Stimulated activated CD4-positive, alpha-beta T cell treated with anti-CD3 and anti-CD28 coated beads, Interleukin-15, amount 100 ng/mL, for 48 hours (primary cell): ENCODE data around the gene MBD4.
A peak's percentile ranks its signal among the peaks of the same experiment; 100 is the strongest.

Experiments
- DNase-seq, 2 donors: peaks; one replicate each; pipeline ENCODE4 v3.0.0-alpha.2; 2020; ENCODE audit warnings: low read depth in 2 of 2

MBD4 gene

DNA sequence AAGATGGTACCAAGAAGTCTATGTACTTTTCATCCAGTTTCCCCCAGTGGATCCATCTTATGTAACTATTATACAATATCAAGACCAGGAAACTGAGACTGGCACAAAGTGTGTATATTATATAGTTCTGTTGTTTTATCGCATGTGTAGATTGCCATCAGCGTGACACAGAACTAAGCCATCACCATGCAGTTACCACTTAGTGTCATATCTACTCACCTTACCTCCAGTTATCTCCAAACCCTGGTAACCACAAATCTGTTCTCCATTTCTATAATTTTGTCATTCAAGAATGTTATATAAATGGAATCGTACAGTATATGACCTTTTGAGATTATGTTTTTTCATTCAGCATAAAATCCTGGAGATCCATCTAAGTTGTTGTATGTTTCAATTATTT, 23.3 kb upstream of the MBD4 start:
- no peak for DNase-seq

DNA sequence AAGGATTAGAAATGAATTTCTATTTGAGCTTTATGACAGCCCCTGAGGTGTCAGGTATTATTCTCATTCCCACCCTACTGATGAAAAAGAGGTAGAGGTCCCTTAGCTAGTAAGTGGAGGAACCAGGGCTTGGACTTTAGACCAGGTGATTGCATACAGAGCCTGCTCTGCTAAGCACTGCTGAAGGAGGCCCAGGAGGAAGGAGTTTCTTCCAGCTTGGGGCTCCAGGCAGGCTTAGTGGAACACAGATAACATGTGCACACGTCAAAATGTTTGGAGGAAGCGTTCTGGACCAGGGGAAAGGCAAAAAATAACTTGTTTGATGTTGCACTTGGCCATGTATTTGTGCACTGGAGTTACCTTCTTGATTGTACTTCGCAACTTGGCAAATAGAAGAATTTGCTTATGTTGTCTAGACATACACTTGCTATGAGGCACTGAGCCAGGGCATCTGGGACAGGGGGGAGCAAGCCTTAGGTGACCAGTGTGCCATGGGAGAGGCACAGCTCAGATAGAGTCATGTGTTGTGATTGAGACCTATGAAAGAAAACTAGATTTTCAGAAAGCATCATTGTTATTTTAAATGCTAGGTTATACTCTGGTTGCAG, 22.7 kb upstream of the MBD4 start:
- no peak for DNase-seq

DNA sequence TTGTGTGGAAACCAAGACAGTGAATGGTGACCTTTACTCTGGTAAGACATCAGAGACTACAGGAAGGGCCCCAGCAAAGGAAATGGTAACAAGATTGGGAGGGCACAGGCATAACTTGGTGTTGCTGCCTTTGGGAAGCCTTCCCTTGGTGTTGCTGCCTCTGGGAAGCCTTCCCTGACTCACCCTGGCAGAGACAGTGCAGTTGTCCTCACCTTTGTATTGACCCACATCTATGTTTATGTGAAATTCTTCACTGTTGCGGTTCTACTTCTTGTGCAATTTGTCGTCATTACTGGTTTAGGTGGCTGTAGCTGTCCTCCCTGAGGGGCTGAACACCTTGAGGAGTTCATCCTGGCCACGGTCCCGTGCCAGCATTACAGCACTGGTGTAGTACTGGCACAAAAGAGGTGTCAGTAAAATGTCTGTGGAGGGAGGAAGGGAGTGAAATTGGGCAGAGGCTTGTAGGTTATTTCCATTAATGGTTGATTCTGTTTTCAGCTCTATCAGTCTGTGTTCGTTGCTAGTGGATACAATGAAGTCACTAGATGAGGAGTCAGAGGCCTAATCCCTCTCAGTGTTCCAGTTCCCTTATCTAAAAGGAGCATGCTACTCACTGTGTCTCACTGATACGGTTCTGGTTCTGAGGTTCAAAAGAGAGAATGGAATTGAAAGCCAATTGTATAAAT, 21.9 kb upstream of the MBD4 start:
- no peak for DNase-seq

DNA sequence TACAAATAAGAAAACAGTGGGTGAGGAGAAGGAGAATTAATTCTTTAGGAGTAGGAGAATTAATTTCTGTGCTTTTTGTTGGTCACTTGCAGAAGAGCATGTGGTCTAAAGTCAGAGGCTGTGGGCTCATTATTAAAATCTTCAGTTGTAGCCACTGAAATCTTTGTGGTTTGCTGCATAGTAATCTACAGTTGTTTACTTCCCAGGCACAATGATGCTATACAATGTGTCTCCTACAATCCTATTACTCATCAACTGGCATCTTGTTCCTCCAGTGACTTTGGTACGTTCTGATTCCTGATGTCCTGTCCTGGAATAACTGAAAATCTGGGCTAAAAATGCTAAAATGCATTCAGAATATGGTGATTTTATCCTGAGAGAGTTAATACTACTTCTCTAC, 21.3 kb upstream of the MBD4 start:
- no peak for DNase-seq

DNA sequence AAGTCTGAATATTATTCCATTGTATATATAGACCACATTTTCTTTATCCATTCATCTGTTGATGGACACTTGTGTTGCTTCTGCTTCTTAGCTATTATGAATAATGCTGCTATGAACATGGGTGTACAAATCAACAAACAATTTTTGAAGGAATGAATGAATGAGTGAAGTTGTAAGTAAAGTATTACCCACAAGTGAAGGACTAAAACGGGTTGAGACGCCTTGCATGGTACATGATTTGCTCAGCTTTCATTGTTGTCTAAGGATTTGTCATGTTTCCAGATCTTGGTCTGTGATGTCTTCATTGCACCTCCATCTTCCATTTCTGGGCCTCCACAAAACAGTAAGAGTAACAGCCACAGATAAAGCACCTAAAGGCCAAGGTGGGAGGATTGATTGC, 20.8 kb upstream of the MBD4 start:
- no peak for DNase-seq

DNA sequence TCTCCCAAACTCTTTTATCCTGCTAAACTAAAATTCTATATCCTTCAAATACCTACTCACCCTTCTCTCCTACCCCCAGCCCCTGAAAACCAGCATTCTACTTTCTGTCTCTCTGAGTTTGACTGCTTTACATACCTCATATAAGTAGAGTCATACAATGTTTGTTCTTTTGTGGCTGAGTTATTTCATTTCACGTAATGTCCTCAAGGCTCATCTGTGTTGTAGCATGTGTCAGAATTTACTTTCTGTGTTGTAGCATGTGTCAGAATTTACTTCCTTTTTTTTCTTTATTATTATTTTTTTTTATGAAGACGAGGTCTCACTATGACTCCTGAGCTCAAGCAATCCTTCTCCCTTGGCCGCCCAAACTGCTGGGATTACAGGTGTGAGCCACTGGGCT, 20.4 kb upstream of the MBD4 start:
- no peak for DNase-seq

DNA sequence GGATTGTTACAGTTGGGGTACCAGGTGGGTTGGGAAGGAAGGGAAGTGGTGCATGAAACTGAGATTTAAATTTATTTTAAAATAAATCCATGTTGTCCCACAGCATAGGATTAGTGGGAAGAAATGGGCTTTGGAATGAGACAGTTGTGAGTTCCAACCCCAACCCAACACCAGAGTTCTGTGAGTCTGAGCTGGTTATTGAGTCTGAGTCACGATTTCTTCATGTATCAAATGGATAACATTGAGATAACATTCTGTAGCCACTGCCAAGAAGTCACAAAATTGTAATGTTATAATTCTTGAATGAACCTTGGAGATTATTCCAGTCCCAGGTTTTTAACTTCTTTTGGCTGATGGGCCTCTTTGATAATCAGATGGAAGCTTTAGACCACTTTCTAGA, 14.0 kb upstream of the MBD4 start:
- no peak for DNase-seq

DNA sequence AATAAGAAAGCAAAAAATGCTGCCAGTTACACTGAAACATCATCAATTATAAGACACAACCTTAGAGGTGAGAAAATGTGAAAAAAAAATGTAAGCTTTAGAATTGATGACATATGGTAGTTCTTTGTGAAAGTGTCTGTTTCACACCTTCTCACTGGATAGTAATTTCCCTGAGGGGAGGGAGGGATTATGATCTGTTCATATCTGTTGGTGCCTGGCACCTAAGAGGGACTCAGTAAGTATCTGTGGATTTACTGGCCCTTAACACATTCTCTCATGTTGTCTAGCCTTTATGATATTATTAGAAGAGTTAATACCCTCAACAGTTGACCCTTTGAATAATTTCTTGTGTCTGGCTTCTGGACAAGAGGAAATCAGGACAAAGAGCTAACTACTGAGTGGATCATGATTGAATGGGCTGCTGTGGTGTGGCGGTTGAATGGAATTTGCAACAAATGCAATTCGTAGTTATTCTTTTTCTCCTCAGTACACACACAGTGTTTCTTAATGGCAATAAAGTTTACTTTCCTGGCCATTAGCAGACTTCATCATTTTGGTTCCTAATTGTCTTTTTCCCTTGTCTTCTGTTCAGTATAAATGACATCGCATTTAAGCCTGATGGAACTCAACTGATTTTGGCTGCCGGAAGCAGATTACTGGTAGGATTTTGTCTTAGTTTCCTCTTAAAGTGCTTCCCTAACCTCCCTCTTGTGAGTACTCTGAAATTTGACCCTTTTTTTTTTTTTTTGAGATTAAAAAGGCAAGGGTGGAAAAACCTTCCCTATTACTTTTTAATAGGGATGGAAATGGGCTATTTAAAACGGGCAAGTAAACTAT, 9.7 kb upstream of the MBD4 start:
- DNase-seq, result no peak

DNA sequence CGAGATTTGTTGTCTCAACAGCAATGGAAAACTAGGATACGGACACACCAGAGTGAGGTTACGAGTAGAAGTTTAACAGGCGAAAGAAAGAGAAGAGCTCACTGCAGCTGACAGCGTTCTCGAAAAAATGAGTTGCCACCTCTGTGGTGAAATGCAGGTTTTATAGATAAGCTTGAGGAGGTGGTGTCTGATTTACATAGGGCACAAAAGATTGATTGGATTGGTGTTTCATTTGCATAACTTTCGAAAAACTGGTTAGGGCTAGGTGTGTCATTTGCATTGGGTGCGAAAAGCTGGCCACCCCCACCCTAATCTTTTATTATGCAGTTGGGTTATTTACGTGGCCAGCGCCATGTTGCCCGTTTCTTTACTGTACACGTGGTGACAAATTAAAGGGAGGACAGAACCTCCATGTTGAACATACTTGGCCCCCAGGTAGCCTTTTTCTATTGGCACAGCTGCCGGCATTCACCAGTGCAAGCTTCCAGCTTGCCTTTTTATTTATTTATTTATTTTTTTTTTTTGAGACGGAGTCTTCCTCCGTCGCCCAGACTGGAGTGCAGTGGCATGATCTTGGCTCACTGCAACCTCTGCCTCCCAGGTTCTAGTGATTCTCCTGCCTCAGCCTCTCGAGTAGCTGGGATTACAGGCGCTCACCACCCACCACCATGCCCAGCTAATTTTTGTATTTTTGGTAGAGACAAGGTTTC, 8.6 kb upstream of the MBD4 start:
- no peak for DNase-seq

DNA sequence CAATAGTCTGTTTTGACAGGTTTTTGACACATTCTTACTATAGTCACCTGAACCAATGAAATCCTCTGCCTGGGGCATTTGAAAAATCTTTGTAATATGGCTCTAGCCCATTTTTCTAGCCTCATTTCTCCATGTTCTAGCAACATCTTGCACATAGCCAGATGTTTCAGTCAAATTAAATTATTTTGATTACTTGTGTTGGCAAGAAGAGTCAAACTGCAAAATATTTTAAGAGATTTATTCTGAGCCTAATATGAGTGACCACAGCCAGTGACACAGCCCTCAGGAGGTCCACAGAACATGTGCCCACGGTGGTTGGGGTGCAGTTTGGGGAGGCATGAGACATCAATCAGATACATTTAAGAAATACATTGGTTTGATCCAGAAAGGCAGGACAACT, 7.2 kb upstream of the MBD4 start:
- DNase-seq, result no peak

DNA sequence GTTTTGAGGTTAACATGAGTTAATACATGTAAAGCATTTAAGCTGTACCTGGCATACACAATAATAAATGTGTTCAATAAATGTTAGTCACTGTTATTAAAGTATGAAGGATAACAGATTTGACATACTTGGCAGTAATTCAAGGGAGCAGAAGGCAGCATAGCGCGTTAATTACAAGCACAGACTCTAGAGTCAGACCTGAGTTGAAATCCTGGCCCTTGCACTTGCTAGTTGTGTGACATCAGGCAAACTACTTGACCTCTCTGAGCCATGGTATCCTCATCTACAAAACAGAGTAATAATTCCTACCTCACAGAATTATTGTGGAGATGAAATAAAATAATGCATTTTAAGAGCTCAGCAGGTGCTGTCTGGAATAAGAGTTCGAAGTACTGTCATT, 5.7 kb upstream of the MBD4 start:
- no peak for DNase-seq

DNA sequence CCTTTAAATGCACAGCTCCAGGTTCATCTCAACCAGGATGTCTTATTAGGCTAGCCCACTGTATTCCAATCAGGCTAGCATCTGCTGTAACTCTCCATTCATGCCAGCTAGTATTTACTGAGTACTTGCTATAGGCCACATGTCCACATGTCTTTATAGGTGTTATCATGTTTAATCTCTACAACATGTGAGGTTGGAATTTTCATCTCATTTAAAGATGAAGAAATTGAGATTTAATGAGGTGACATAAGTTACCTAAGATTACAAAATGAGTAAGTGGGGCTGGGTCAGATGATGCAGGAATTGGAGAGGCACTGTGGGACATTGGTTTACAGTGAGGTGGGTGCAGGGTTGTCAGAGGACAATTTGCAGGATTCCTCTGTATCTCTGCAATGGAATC, 3.2 kb upstream of the MBD4 start:
- no peak for DNase-seq

DNA sequence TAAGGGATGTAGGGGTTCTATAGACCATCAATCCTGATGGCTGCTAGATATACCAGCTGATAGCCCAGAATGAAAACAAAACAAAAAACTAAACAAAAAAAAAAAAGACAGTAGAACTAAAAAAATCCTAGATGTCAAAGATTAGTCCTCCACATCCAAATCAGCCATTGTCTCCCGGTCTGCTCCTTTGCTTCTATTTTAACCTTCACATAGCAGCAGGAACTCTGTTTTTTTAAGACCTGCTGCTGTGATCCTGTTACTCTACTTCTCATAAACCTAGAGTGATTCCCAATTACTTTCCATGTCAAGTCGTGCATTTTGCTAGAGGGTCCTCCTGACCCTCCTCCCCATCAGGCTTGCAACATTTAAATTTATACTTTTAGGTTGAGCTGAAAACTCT, 2.7 kb upstream of the MBD4 start:
- no peak for DNase-seq

DNA sequence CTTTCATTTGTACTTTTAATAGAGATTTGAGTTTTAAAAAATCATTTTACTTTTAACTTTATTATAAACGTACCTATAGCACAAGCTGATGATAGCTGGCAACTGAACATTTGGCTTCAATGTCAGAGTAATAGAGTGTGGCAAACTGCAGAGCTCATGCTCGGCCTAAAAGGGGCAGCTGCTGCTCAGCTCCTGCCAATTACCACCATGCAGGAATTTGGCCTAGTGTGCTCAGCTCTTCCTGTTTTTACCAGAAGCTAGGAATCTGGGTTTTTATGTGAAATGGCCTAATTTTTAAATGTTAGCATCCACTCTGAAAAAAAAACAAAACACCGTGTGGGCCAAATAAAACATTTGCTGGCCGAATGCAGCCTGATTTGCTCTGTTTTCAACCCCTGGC, 2.0 kb upstream of the MBD4 start:
- DNase-seq, result no peak

DNA sequence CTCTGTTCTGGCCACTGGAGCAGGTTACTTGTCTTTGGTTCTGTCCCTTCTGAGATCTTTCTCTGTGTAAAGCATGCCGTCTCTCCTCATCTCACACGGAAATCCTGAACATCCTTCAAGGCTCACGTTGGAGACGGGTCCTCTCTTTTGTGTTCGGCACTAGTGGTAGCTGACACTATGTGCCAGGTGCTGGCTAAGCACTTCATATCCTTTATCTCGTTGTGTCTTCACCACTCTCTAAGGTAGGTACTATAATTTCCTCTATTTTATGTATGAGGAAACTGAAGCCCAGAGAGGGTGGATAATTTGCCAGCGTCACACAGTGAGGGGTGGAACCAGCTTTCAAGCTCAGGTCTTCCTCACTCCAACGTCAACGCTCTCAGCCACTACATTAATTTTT, 1.5 kb upstream of the MBD4 start:
- no peak for DNase-seq

DNA sequence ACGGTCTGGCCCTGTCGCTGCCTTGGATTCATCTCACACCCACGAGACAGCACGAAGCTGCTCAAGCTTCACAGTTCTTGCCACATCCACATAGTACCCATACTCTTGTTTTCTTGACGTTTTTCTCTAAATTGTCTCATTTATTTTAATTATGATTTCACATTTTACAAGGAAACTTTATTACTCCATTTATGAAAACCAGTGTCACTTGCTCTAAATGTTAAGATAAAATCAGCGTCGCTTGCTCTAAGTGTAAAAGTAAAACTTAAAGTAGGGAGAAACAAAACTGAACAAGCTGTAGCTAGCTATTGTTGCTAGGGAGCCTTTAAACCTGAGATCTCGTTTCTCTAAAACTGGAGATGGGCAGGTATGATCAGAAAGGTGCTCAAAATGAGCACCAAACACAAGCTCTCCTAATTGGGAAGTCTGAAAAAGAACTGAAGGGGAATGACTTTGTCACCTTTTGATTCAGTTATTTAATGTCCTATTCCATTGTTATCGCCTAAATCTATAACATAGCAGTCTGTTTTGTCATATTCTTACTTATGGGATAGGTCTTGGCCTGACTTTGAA, 956 bp upstream of the MBD4 start:
- no peak for DNase-seq

DNA sequence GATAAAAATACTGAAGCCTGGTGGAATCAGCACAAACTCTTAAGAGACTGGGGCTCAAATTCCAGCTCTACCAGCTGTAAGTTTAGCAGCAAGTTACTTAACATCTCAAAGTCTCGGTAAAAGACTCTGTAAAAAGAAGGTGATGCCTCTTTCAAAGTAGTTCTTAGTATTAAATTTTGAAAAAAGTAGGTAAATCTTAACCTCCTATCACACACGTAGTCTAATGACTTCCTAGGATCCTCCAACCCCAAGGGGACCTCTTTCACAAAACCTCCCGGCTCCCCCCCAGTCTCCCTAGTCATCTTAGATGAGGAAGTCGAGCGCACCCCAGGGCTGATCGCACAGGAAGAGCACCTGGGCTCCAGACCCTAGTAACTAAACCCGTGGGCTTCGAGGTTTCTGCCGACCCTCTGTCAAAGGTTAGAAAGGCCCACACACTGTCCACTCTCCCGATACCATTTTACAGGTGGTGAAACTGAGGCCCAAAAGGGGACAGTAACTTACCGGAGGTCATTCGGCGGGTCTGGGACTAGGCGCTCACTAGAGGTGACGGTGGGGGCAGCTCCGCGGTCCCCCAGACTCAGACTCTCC, 427 bp downstream of the MBD4 start:
- peak in 1 of 2 donors; percentile 22 for DNase-seq

DNA sequence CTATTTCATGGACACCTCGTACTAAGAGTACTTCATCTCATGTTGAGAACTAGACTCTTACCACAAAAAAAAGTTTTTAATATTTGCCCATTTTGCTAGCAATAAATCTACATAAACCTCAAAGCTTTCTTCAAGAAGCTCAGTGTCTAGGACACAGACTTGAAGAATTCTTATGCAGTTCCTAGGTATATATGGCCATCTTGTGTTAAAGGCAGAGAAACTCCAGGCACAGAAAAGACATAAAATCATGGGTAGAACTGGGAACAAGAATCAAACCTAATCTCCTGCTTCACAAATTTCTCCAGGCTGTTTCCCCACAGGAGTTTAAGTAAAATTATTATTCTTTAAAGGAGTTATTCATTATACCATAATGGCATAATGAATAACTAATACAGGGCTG, 4.4 kb downstream of the MBD4 start:
- no peak for DNase-seq

DNA sequence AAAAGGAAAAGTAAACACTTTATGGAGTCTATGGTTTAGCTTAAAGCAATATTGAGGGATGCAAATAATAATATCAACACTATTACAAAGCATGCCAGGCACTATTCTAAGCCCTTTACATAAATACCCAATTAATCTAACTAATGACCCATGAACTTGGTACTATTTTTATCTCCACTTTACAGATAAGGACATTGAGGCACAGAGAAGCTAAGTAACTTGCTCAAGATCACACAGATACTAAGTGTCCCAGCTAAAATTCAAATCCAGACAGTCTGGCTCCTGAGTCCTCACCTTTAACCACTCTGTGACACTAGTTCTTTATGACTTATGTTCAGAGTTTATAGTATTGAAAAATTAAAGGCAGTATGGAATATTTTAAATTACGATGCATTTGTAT, 5.6 kb downstream of the MBD4 start:
- no peak for DNase-seq

DNA sequence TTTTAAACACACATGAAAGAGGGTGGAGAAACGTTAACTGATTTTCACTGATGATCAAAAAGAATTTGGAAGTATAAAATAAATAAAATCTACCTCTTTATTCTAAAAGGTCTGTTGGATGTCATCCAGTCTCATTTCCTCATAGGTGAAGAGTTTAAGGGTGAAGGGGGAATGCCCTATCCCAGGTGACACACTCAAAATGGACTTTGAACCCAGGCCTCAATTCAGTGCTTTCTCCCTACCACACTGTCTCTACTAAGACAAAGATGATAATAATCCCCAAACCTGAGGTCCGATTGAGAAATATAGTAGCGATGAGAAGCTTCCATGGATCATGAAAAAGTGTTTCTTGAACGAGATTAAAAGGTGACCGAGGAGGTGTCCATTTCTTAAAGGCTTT, 6.2 kb downstream of the MBD4 start:
- no peak for DNase-seq

DNA sequence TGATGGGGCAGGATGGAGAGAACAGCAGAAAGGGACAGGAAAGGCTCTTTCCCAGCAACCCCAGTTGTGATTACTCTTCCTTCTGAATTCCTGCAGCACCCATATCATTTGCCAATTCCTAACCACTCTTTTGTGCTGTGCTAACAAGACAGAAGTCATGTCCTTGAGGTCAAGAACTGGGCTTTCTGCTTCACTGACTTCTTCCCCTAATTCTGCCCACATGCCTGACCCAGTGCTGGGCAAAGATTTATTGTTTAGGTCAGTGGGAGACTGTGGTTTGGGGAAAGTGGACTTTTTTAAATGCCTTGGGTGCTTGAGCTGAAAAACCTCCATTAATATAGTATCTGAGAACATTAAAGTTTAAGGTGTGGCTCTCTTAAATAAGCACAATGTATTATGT, 7.1 kb downstream of the MBD4 start:
- no peak for DNase-seq

DNA sequence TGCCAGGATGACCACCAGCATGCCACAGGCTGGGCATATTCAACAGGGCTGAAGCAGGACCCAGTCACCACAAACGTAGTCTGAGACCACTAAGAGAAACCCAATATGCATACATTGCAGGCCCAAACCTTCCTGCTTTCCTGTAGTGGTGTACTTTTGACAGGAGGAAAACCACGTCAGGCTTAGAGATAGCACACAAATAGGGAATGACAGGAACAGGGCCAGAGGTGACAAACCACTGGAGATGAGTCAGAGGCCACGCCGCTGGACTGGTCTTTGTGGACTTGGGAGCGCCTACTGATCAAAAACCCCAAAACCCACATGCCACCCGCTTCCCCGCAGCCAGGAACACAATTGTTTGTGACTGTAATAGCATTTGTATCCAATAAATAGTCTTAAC, 7.7 kb downstream of the MBD4 start:
- no peak for DNase-seq
